ENCODE measurements around the gene CTSZ.

- TF ChIP-seq POLR2A (IDR thresholded peaks at IDR 0.05; ENCODE audit: low read depth, low read length) (no peak; the same call in 1 of the 2 replicates), TAF1 (IDR thresholded peaks at IDR 0.05; ENCODE audit: low read depth, low read length) (no peak), POLR2AphosphoS5 (IDR thresholded peaks at IDR 0.05; ENCODE audit: low read depth, low read length) (no peak), SPI1 (IDR thresholded peaks at IDR 0.05; ENCODE audit: low read depth, low read length) (no peak), PAX5 (IDR thresholded peaks at IDR 0.05; ENCODE audit: insufficient read depth, low read length, severe bottlenecking) (no peak), POU2F2 (IDR thresholded peaks at IDR 0.05; ENCODE audit: low read depth, low read length) (no peak)
Measured at GRCh38 chr20:58992911-58993310, 14.1 kb downstream of the CTSZ start.
